Measurements from ENCODE around the gene GNA14.

The GNA14 gene

DNA sequence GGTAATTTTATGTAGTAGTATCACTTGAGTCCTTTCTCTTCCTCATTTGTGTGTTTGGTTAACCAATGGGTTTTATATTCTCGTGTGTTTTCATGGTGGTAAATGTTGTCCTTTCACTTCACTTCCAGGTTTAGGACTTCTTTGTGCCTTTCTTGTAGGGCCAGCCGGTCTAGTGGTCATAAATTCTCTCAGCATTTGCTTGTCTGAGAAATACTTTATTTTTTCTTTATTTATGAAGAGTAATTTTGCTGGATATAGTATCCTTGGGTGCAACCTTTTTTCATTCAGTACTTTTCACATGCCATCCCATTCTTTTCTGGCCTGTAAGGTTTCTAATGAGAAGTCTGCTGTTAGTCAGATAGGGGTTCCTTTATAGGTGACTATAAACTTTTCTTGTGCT lies 107.1 kb downstream of the GNA14 start:
- ChIA-PET CTCF (no interaction called here), POLR2A (no interaction called here)
- no peak for DNase-seq (ENCODE audit: low read depth, low spot score)
- TF ChIP-seq, protein P1, sequence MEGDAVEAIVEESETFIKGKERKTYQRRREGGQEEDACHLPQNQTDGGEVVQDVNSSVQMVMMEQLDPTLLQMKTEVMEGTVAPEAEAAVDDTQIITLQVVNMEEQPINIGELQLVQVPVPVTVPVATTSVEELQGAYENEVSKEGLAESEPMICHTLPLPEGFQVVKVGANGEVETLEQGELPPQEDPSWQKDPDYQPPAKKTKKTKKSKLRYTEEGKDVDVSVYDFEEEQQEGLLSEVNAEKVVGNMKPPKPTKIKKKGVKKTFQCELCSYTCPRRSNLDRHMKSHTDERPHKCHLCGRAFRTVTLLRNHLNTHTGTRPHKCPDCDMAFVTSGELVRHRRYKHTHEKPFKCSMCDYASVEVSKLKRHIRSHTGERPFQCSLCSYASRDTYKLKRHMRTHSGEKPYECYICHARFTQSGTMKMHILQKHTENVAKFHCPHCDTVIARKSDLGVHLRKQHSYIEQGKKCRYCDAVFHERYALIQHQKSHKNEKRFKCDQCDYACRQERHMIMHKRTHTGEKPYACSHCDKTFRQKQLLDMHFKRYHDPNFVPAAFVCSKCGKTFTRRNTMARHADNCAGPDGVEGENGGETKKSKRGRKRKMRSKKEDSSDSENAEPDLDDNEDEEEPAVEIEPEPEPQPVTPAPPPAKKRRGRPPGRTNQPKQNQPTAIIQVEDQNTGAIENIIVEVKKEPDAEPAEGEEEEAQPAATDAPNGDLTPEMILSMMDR (IDR thresholded peaks at IDR 0.05; ENCODE audit: insufficient read depth, low read length, missing control alignments) = no peak
- H3K4me3 ChIP-seq (ENCODE audit: low read depth, low read length) = no peak overlapping the region

DNA sequence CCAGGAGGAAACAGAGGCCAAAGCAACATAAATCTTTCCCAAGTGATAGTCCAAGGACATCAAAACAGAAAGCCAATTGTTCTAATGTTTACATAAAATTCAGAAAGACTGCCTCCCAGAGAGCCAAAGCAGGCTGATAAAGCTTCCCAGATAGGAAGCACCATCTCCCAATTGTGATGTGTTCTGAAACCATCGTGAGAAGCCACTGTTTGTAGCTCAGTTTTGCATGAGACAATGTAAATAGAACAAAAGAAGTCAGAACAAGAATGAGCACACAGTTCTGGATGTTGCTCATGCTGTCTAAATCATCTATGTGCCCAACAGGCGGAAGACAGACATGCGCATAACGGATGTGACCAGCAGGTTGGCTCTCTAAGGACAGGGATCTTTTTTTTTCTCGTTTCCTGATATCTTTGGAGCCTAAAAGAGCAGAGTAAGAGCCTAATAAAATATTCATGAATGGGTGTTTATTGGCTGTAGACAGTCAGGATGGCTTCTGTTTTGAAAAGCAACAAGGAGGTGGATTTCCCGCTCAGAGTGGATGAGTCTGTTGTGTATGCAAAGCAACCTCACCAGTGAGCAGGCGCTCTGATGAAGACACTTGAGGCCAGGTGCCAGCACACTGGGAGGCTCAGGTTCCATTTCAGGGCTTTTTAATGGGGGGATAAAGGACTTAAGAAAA lies 113.6 kb downstream of the GNA14 start:
- CTCF ChIA-PET = no interaction called here
- TF ChIP-seq, protein P1 (IDR thresholded peaks at IDR 0.05; ENCODE audit: insufficient read depth, low read length, missing control alignments) = no peak
- POLR2A ChIA-PET = no interaction called here
- no peak for DNase-seq (ENCODE audit: low read depth, low spot score)
- no peak overlapping the region for H3K4me3 ChIP-seq (ENCODE audit: low read depth, low read length)

DNA sequence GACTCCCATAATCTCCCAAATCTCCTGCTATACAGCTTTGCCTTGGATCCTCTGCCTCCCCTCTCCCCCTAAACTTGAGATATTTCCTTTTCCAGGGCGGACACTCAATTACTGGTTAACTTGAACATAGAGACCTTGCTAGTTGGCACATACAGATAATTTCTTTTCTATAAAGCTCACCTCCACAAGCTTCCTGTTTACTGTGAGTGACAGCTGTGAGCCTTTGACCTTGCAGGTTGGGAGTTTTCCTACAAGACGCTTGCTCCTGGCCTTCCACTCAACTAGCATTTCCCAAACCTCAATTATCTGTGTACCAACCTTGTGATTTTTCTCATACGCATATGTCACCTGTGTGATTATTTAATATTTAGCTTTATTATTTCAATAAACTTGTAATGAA lies 114.5 kb downstream of the GNA14 start:
- H3K4me3 ChIP-seq (ENCODE audit: low read depth, low read length) = no peak overlapping the region
- TF ChIP-seq, protein P1 (IDR thresholded peaks at IDR 0.05; ENCODE audit: insufficient read depth, low read length, missing control alignments) = no peak
- no peak for DNase-seq (ENCODE audit: low read depth, low spot score)
- POLR2A ChIA-PET = no interaction called here
- CTCF ChIA-PET = no interaction called here

DNA sequence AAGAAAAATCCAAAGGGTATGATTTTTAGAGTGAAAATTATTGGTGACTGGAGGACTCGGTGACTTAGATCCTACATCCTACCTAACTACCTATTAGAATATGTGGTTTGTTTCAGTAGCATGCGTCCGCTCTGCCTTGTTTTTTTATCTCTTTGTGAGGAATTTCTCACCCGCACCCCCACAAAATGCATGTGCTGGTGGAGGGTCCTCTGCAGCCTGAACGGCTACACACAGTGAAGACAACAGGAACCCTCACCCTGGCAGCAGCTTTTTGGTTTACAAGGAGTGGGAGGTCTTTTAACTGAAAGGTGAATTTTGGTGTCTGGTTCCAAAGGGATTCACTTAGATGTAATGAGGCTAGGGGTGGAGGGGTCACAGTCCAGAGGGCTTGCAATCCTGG lies 115.5 kb downstream of the GNA14 start:
- TF ChIP-seq, protein P1 (IDR thresholded peaks at IDR 0.05; ENCODE audit: insufficient read depth, low read length, missing control alignments) = no peak
- no peak overlapping the region for H3K4me3 ChIP-seq (ENCODE audit: low read depth, low read length)
- POLR2A ChIA-PET = no interaction called here
- no peak for DNase-seq (ENCODE audit: low read depth, low spot score)
- CTCF ChIA-PET = interaction anchor here (0.7 kb wide), 1 partner anchor 15 kb away, joined by 3 read pairs; no protein-coding TSS in a partner anchor

DNA sequence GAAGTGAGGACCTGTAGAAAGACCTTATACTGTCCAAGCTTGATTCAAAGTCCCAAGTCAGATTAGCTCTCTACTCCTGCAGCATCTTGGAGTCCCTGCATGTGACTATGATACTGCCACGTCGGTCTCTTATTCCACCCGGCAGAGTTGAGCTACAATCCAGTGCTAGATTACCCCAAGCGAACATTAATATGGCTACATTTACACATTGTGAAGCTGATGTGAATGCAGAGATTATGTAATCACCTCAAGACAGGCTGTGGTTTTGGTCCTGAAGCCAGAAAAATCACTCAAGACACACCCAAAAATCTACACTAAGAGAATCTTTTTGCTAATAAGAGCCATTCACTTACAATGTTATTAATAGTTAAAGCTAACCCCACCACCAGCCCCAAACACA lies 116.7 kb downstream of the GNA14 start:
- CTCF ChIA-PET = no interaction called here

DNA sequence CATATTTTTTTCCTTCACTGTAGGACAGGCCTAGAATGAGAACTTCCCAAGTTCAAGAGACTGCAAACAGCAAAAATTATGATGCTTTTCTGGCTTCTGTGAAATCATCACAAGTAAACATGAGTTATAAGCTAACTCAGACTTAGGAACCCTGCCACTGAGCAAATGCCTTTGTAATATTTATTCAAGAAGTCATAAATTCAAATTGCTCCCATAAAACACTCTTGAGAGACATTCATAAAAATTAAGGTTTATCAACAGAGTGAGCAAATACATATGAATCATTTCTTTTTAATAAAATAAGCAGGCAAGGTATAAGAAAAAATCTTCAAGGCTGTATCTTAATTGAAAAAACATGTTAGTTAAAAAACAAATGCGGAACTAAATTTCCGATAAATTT lies 124.2 kb downstream of the GNA14 start:
- ChIA-PET CTCF (interaction anchor here (1.2 to 1.3 kb wide), 2 partner anchors 67 to 90 kb away, joined by 3 to 7 read pairs; no protein-coding TSS in a partner anchor), POLR2A (no interaction called here)
- DNase-seq (ENCODE audit: low read depth, low spot score) = no peak
- TF ChIP-seq, protein P1 (IDR thresholded peaks at IDR 0.05; ENCODE audit: insufficient read depth, low read length, missing control alignments) = no peak
- H3K4me3 ChIP-seq (ENCODE audit: low read depth, low read length) = no peak overlapping the region

More for the DNA sequence above, 116.7 kb downstream of the GNA14 start:
- no peak overlapping the region for H3K4me3 ChIP-seq (ENCODE audit: low read depth, low read length)
- POLR2A ChIA-PET = no interaction called here
- DNase-seq (ENCODE audit: low read depth, low spot score) = no peak
- TF ChIP-seq, protein P1 (IDR thresholded peaks at IDR 0.05; ENCODE audit: insufficient read depth, low read length, missing control alignments) = no peak

Data from AG04449 (cell line).